HCT116 (cell line): Measurements from ENCODE around the gene AP1M1. TPM values are rescaled to one million over a fixed set of nuclear protein-coding genes. Genes with fewer than 3 reads are reported as not detected.

Source experiments
- ATAC-seq: fragments of 200-7000 bp; cut with Tn5 transposase; 2 replicates; pipeline ENCODE4 v1.9.1; 2020; ENCODE audit warnings: mild to moderate bottlenecking, moderate library complexity
- BruUV-seq: library from RNA; stranded (reverse); fragments of 400-500 nt; replicated peaks from 2 replicates; lab custom pipeline; 2021; lab: Mats Ljungman, UMichigan
- CTCF ChIA-PET: fragments of 300-600 bp; sonication (Branson Sonifier 250); formaldehyde crosslinking; loops from one replicate; lab custom pipeline; 2021; ENCODE audit warnings: antibody characterized with exemption; lab: Charles Lee
- POLR2A ChIA-PET: fragments of 300-600, 350-600 bp; sonication (Branson Sonifier 250); formaldehyde crosslinking; loops from one replicate; lab custom pipeline; 2021; ENCODE audit warnings: antibody characterized with exemption; lab: Charles Lee
- RAD21 ChIA-PET, 2 experiments: fragments of 300-600 bp; sonication (Branson Sonifier 250); formaldehyde crosslinking; loops; one replicate each; lab custom pipeline; 2023; ENCODE audit warnings: low total read pairs in 2 of 2; ENCODE audit not compliant: uncharacterized antibody in 2 of 2, unreplicated experiment in 2 of 2, low non-redundant PET in 1 of 2; lab: Charles Lee
- DNase-seq: peaks from one replicate; pipeline ENCODE4 v3.0.0-alpha.2; 2010; ENCODE audit warnings: low read depth, low spot score
- H2AFZ ChIP-seq: fragments of 200-600 bp; shearing (Covaris generic), sonication (generic); 2 replicates; pipeline ENCODE4 v1.6.1; 2017; ENCODE audit warnings: low read depth, mixed run types, mixed read lengths, antibody characterized with exemption, low read length; ENCODE audit not compliant: poor library complexity, severe bottlenecking
- H3K27ac ChIP-seq: 2 replicates; pipeline ENCODE4 v1.5.1; 2012; ENCODE audit warnings: low read depth, low read length
- H3K27me3 ChIP-seq: fragments of 200-600 bp; sonication (generic); 2 replicates; pipeline ENCODE4 v1.6.1; 2016; ENCODE audit warnings: mixed run types, low read length, mixed read lengths; ENCODE audit not compliant: insufficient read depth
- H3K36me3 ChIP-seq, 2 experiments: fragments of 200-500 bp in 1 of 2; fragments of 200-600 bp in 1 of 2; sonication (Bioruptor generic) in 1 of 2; sonication (generic) in 1 of 2; 2 replicates each; pipeline versions ENCODE4 v1.5.1 to v1.6.1; 2014 to 2016; ENCODE audit warnings: low read length in 2 of 2, inconsistent platforms in 1 of 2, mixed read lengths in 1 of 2, mixed run types in 1 of 2; ENCODE audit not compliant: insufficient read depth in 2 of 2, control insufficient read depth in 1 of 2
- H3K4me1 ChIP-seq, 2 experiments: fragments of 200-600 bp in 1 of 2; sonication (generic) in 1 of 2; 2 replicates each; pipeline versions ENCODE4 v1.5.1 to v1.6.1; 2012 to 2017; ENCODE audit warnings: low read length in 2 of 2, inconsistent platforms in 1 of 2, mild to moderate bottlenecking in 1 of 2, mixed read lengths in 1 of 2, mixed run types in 1 of 2, moderate library complexity in 1 of 2; ENCODE audit not compliant: insufficient read depth in 2 of 2, control insufficient read depth in 1 of 2
- H3K4me2 ChIP-seq: fragments of 200-600 bp; sonication (generic); 2 replicates; pipeline ENCODE4 v1.6.1; 2017; ENCODE audit warnings: mixed run types, low read length, mixed read lengths
- H3K4me3 ChIP-seq, 2 experiments: fragments of 200-600 bp in 1 of 2; sonication (generic) in 1 of 2; replicated peaks in 1 of 2; 2 replicates each; pipeline ENCODE4 v1.5.1; 2011 to 2016; ENCODE audit warnings: low read length in 2 of 2, control low read depth in 1 of 2, low read depth in 1 of 2, mild to moderate bottlenecking in 1 of 2, mixed read lengths in 1 of 2, mixed run types in 1 of 2
- H3K79me2 ChIP-seq: fragments of 200-600 bp; sonication (generic); 2 replicates; pipeline ENCODE4 v1.6.1; 2017; ENCODE audit warnings: mild to moderate bottlenecking, mixed run types, low read length, moderate library complexity, mixed read lengths; ENCODE audit not compliant: insufficient read depth
- H3K9ac ChIP-seq: fragments of 200-600 bp; sonication (generic); 2 replicates; pipeline ENCODE4 v1.6.1; 2016; ENCODE audit warnings: low read length, mixed read lengths
- H3K9me2 ChIP-seq: fragments of 200-600 bp; sonication (generic), shearing (Covaris generic); 2 replicates; pipeline ENCODE4 v1.6.1; 2017; ENCODE audit warnings: mixed run types, mild to moderate bottlenecking, moderate library complexity; ENCODE audit not compliant: insufficient read depth
- H3K9me3 ChIP-seq, 2 experiments: fragments of 200-500 bp in 1 of 2; fragments of 200-600 bp in 1 of 2; sonication (Bioruptor generic) in 1 of 2; sonication (generic) in 1 of 2; 2 replicates each; pipeline ENCODE4 v1.6.1; 2014 to 2017; ENCODE audit warnings: low read length in 2 of 2, mixed read lengths in 2 of 2, inconsistent platforms in 1 of 2, low read depth in 1 of 2, mild to moderate bottlenecking in 1 of 2, mixed run types in 1 of 2, moderate library complexity in 1 of 2; ENCODE audit not compliant: control insufficient read depth in 1 of 2, insufficient read depth in 1 of 2
- H4K20me1 ChIP-seq: fragments of 200-600 bp; sonication (generic), shearing (Covaris generic); 2 replicates; pipeline ENCODE4 v1.6.1; 2017; ENCODE audit warnings: mixed run types, mild to moderate bottlenecking, moderate library complexity; ENCODE audit not compliant: insufficient read depth
- CBX3 ChIP-seq: IDR thresholded peaks from 2 replicates; pipeline ENCODE4 v1.6.1; 2012; ENCODE audit warnings: low read depth
- CTCF ChIP-seq, 3 experiments: fragments of 200-600 bp in 1 of 3; sonication (generic) in 1 of 3; IDR thresholded peaks in 2 of 3; conservative IDR thresholded peaks in 1 of 3; 2 replicates each; pipeline ENCODE4 v1.5.1; 2012 to 2017; ENCODE audit warnings: low read depth in 2 of 3, low read length in 2 of 3, antibody characterized with exemption in 1 of 3, borderline replicate concordance in 1 of 3, control low read depth in 1 of 3, mild to moderate bottlenecking in 1 of 3, mixed read lengths in 1 of 3, mixed run types in 1 of 3, moderate library complexity in 1 of 3; ENCODE audit not compliant: insufficient read depth in 1 of 3
- EGR1 ChIP-seq: IDR thresholded peaks from 2 replicates; pipeline ENCODE4 v1.6.1; 2012; ENCODE audit warnings: low read depth
- EZH2 ChIP-seq: fragments of 200-600 bp; sonication (generic); IDR thresholded peaks from 2 replicates; pipeline ENCODE4 v1.6.1; 2017; ENCODE audit warnings: antibody characterized with exemption, mixed run types
- EZH2phosphoT487 ChIP-seq: fragments of 200-600 bp; IDR thresholded peaks from 2 replicates; pipeline ENCODE4 v1.6.1; 2018; ENCODE audit warnings: antibody characterized with exemption, borderline replicate concordance
- JUND ChIP-seq: IDR thresholded peaks from 2 replicates; pipeline ENCODE4 v1.6.1; 2012
- MAX ChIP-seq: IDR thresholded peaks from 2 replicates; pipeline ENCODE4 v1.6.1; 2012
- POLR2A ChIP-seq: IDR thresholded peaks from 2 replicates; pipeline ENCODE4 v1.7.0; 2011; ENCODE audit warnings: borderline replicate concordance; ENCODE audit not compliant: insufficient read depth, insufficient read length; ENCODE audit errors: extremely low read depth
- POLR2AphosphoS5 ChIP-seq: IDR thresholded peaks from 2 replicates; pipeline ENCODE4 v1.6.1; 2011; ENCODE audit warnings: mild to moderate bottlenecking, low read depth, low read length, moderate library complexity
- RAD21 ChIP-seq: IDR thresholded peaks from 2 replicates; pipeline ENCODE4 v1.6.1; 2012; ENCODE audit warnings: low read depth, mild to moderate bottlenecking
- REST ChIP-seq: IDR thresholded peaks from 2 replicates; pipeline ENCODE4 v1.6.1; 2012; ENCODE audit warnings: low read depth
- SIN3A ChIP-seq: IDR thresholded peaks from 2 replicates; pipeline ENCODE4 v1.6.1; 2012; ENCODE audit warnings: low read depth
- SP1 ChIP-seq: IDR thresholded peaks from 2 replicates; pipeline ENCODE4 v1.6.1; 2012; ENCODE audit warnings: low read depth
- SRF ChIP-seq: IDR thresholded peaks from 2 replicates; pipeline ENCODE4 v1.6.1; 2012; ENCODE audit warnings: low read depth
- TCF7L2 ChIP-seq: IDR thresholded peaks from 2 replicates; pipeline ENCODE4 v1.7.0; 2011; ENCODE audit warnings: borderline replicate concordance, inconsistent platforms; ENCODE audit not compliant: insufficient read depth, insufficient read length; ENCODE audit errors: extremely low read depth
- YY1 ChIP-seq: IDR thresholded peaks from 2 replicates; pipeline ENCODE4 v1.6.1; 2011; ENCODE audit warnings: low read length, low read depth, moderate library complexity, mild to moderate bottlenecking; ENCODE audit not compliant: insufficient replicate concordance; ENCODE audit errors: extremely low read depth
- ZBTB33 ChIP-seq: IDR thresholded peaks from 2 replicates; pipeline ENCODE4 v1.6.1; 2011; ENCODE audit warnings: mild to moderate bottlenecking, low read length, moderate library complexity; ENCODE audit not compliant: insufficient replicate concordance; ENCODE audit errors: extremely low read depth
- ZFX ChIP-seq: fragments of 450-650 bp; IDR thresholded peaks from 2 replicates; pipeline ENCODE4 v1.6.1; 2017
- ZNF274 ChIP-seq: fragments of 200-500 bp; sonication (Bioruptor generic); IDR thresholded peaks from 2 replicates; pipeline ENCODE4 v1.6.1; 2014; ENCODE audit warnings: mild to moderate bottlenecking, low read depth, low read length, inconsistent platforms
- intact Hi-C: fragments of 100-400 bp; cut with micrococcal nuclease; formaldehyde crosslinking; loops from 2 replicates; pipeline ENCODE4 v1.10.0; 2022
- total RNA-seq: library from RNA; stranded (reverse); gene quantifications from one replicate; pipeline ENCODE4 v1.2.1, GENCODE V29; 2021; ENCODE audit not compliant: unreplicated experiment

AP1M1 gene
- total RNA-seq, 1 experiment from 2014 or later, result 50.0 TPM

- Histone ChIP-seq H3K4me2 (peak within 1 kb of the TSS; percentile 86), H3K79me2 (peaks cover 28% of the 10 kb centered on the region), H3K27me3 (no peaks in the 10 kb centered on the region), H3K9ac (peak within 1 kb of the TSS; percentile 93), H2AFZ (no peak within 1 kb of the TSS), H3K4me3 (peak within 1 kb of the TSS; percentile 94 to 97), H3K36me3 (peaks cover 20 to 22% of the 10 kb centered on the region in 2 experiments; a peak in 3 of 4 replicates), H4K20me1 (no peaks in the 10 kb centered on the region), H3K27ac (peak within 1 kb of the TSS; percentile 54), H3K9me3 (no peaks in the 10 kb centered on the region), H3K9me2 (no peaks in the 10 kb centered on the region), H3K4me1 (peaks cover 21 to 41% of the 10 kb centered on the region in 2 experiments)
- ChIA-PET RAD21 (interaction anchor here (0.6 to 1.2 kb wide), 3 partner anchors 107 to 144 kb away, joined by 3 to 7 read pairs (median 6); no protein-coding TSS in a partner anchor), POLR2A (interaction anchor here (0.9 to 2.0 kb wide), 15 partner anchors 9 to 376 kb away, joined by 3 to 18 read pairs (median 4); partner anchors contain the start of genes AP1M1, CIB3 and TPM4), CTCF (interaction anchor here (0.6 to 2.0 kb wide), 15 partner anchors 9 to 493 kb away, joined by 3 to 24 read pairs (median 4); partner anchors contain the start of genes AP1M1 and RAB8A)
- intact Hi-C loops, result no loop called here
- peak; percentile 98 for DNase-seq
- ATAC-seq, result peak; percentile 88
- BruUV-seq, result no TSS peak
- no peak for TF ChIP-seq RAD21
- no peak for TF ChIP-seq REST
- peak; percentile 61 for TF ChIP-seq POLR2A
- peak; percentile 100 for TF ChIP-seq SRF
- TF ChIP-seq CBX3, result no peak
- peak; percentile 81 for TF ChIP-seq SP1
- TF ChIP-seq EZH2phosphoT487, result no peak
- TF ChIP-seq EGR1, result peak; percentile 66; the same call in 1 of the 2 replicates
- TF ChIP-seq ZNF274, result no peak
- TF ChIP-seq JUND, result no peak
- no peak for TF ChIP-seq EZH2
- TF ChIP-seq ZBTB33, result no peak
- TF ChIP-seq YY1, result peak; percentile 93
- TF ChIP-seq TCF7L2, result no peak
- TF ChIP-seq ZFX, result no peak; the same call in 1 of the 2 replicates
- TF ChIP-seq SIN3A, result no peak
- TF ChIP-seq POLR2AphosphoS5, result peak; percentile 88
- TF ChIP-seq MAX, result 0 out of 2 replicates have a peak, but pooled peaks have one; percentile 35
- TF ChIP-seq CTCF (IDR thresholded peaks at IDR 0.05 in 2 of 3, conservative IDR thresholded peaks at IDR 0.05 in 1 of 3; ENCODE audit: borderline replicate concordance in 1 of 3, insufficient read depth in 1 of 3, low read depth in 2 of 3, low read length in 2 of 3), result 0 out of 6 replicates have a peak, but pooled peaks of 1 of the 3 experiments have one; percentile 12
Observed at GRCh38 chr19:16185123-16185767, 12.5 kb upstream of the AP1M1 start, which contains the start of gene FAM32A. Gene FAM32A, plus strand, starts transcription at chr19:16185410. Its CDS starts 33 bp downstream, at chr19:16185443.
